IMR-90 (cell line): ENCODE results near the gene LAMTOR1. TPM values are rescaled to one million over a fixed set of nuclear protein-coding genes. Genes with fewer than 3 reads are reported as not detected.

Source experiments
- ATAC-seq: fragments of 200-7000 bp; cut with Tn5 transposase; 2 replicates; pipeline ENCODE4 v1.9.1; 2020; ENCODE audit warnings: low read depth, mild to moderate bottlenecking, moderate library complexity
- BruUV-seq: library from RNA; stranded (reverse); fragments of 400-500 nt; replicated peaks from 2 replicates; lab custom pipeline; 2021; lab: Mats Ljungman, UMichigan
- CTCF ChIA-PET: fragments of 300-600 bp; formaldehyde crosslinking; extraction: SDS; loops from one replicate; lab custom pipeline; 2021; ENCODE audit warnings: antibody characterized with exemption; lab: Yijun Ruan, JAX
- POLR2A ChIA-PET: fragments of 300-600 bp; sonication (Branson Sonifier 250); formaldehyde crosslinking; loops from one replicate; lab custom pipeline; 2022; ENCODE audit warnings: antibody characterized with exemption; ENCODE audit not compliant: unreplicated experiment; lab: Charles Lee
- DNase-seq: peaks from one replicate; pipeline ENCODE4 v3.0.0; 2013
- H2AFZ ChIP-seq: replicated peaks from 2 replicates; pipeline ENCODE3; 2013; ENCODE audit warnings: low read length, mild to moderate bottlenecking; ENCODE audit not compliant: poor library complexity
- H2AK5ac ChIP-seq: 2 replicates; pipeline ENCODE4 v1.6.1; 2013; ENCODE audit warnings: low read depth, low read length, inconsistent platforms
- H2AK9ac ChIP-seq: replicated peaks from 2 replicates; pipeline ENCODE3; 2013; ENCODE audit warnings: mild to moderate bottlenecking, low read depth, low read length, moderate library complexity; ENCODE audit not compliant: poor library complexity
- H2BK120ac ChIP-seq: 2 replicates; pipeline ENCODE4 v1.6.1; 2013; ENCODE audit warnings: low read depth, low read length, inconsistent platforms
- H2BK15ac ChIP-seq: 3 replicates; pipeline ENCODE4 v1.6.1; 2013; ENCODE audit warnings: low read depth, low read length, inconsistent platforms
- H2BK20ac ChIP-seq: 2 replicates; pipeline ENCODE4 v1.6.1; 2013; ENCODE audit warnings: low read depth, mild to moderate bottlenecking, inconsistent platforms, low read length, moderate library complexity
- H2BK5ac ChIP-seq: 2 replicates; pipeline ENCODE4 v1.6.1; 2013; ENCODE audit warnings: mild to moderate bottlenecking, low read depth, low read length, inconsistent platforms; ENCODE audit not compliant: poor library complexity, severe bottlenecking
- H3K14ac ChIP-seq: replicated peaks from 2 replicates; pipeline ENCODE4 v1.6.1; 2013; ENCODE audit warnings: low read depth, low read length, inconsistent platforms
- H3K18ac ChIP-seq: 2 replicates; pipeline ENCODE4 v1.6.1; 2013; ENCODE audit warnings: low read depth, low read length, control low read depth
- H3K23ac ChIP-seq: 2 replicates; pipeline ENCODE4 v1.6.1; 2013; ENCODE audit warnings: low read depth, low read length, inconsistent platforms
- H3K27ac ChIP-seq: 2 replicates; pipeline ENCODE4 v1.5.1; 2013; ENCODE audit warnings: mild to moderate bottlenecking, control low read depth, low read length; ENCODE audit not compliant: insufficient read depth
- H3K27me3 ChIP-seq: 2 replicates; pipeline ENCODE4 v1.6.1; 2013; ENCODE audit warnings: low read length; ENCODE audit not compliant: control insufficient read depth, insufficient read depth
- H3K36me3 ChIP-seq: 2 replicates; pipeline ENCODE4 v1.6.1; 2013; ENCODE audit warnings: low read length, mixed read lengths; ENCODE audit not compliant: control insufficient read depth, insufficient read depth
- H3K4ac ChIP-seq: 2 replicates; pipeline ENCODE4 v1.6.1; 2013; ENCODE audit warnings: low read depth, low read length, inconsistent platforms
- H3K4me1 ChIP-seq: 2 replicates; pipeline ENCODE4 v1.6.1; 2013; ENCODE audit warnings: low read length, mixed read lengths; ENCODE audit not compliant: control insufficient read depth, insufficient read depth
- H3K4me2 ChIP-seq: 2 replicates; pipeline ENCODE4 v1.6.1; 2013; ENCODE audit warnings: low read depth, mild to moderate bottlenecking, control low read depth, low read length, moderate library complexity
- H3K4me3 ChIP-seq: 2 replicates; pipeline ENCODE4 v1.5.1; 2013; ENCODE audit warnings: low read depth, mild to moderate bottlenecking, control low read depth, low read length, moderate library complexity; ENCODE audit not compliant: insufficient read depth
- H3K56ac ChIP-seq: 2 replicates; pipeline ENCODE4 v1.6.1; 2013; ENCODE audit warnings: low read length, inconsistent platforms; ENCODE audit not compliant: insufficient read depth; ENCODE audit errors: extremely low read depth
- H3K79me1 ChIP-seq, 2 experiments: 2 replicates each; pipeline ENCODE4 v1.6.1; 2013; ENCODE audit warnings: low read length in 2 of 2, inconsistent platforms in 1 of 2, low read depth in 1 of 2
- H3K9ac ChIP-seq: 2 replicates; pipeline ENCODE4 v1.6.1; 2013; ENCODE audit warnings: low read depth, low read length, control low read depth
- H3K9me1 ChIP-seq: 2 replicates; pipeline ENCODE4 v1.6.1; 2013; ENCODE audit warnings: low read length, inconsistent platforms; ENCODE audit not compliant: insufficient read depth
- H3K9me3 ChIP-seq: 2 replicates; pipeline ENCODE4 v1.6.1; 2013; ENCODE audit warnings: low read length; ENCODE audit not compliant: control insufficient read depth, insufficient read depth
- H4K20me1 ChIP-seq: 2 replicates; pipeline ENCODE4 v1.6.1; 2013; ENCODE audit warnings: low read length, inconsistent platforms; ENCODE audit not compliant: insufficient read depth
- H4K5ac ChIP-seq: 2 replicates; pipeline ENCODE4 v1.6.1; 2013; ENCODE audit warnings: mild to moderate bottlenecking, low read depth, low read length, control low read depth
- H4K8ac ChIP-seq, 2 experiments: 2 replicates each; pipeline ENCODE4 v1.6.1; 2013; ENCODE audit warnings: low read depth in 2 of 2, low read length in 2 of 2, control low read depth in 1 of 2, inconsistent platforms in 1 of 2
- H4K91ac ChIP-seq: 2 replicates; pipeline ENCODE4 v1.6.1; 2013; ENCODE audit warnings: low read depth, low read length, inconsistent platforms; ENCODE audit not compliant: insufficient read depth
- BHLHE40 ChIP-seq: fragments of 150-350 bp; IDR thresholded peaks from 2 replicates; pipeline ENCODE4 v1.6.1; 2016; ENCODE audit warnings: mild to moderate bottlenecking, low read depth, low read length
- CEBPB ChIP-seq: IDR thresholded peaks from 2 replicates; pipeline ENCODE4 v1.6.1; 2012; ENCODE audit warnings: low read depth, low read length, improper control_type of control experiment
- CHD1 ChIP-seq: IDR thresholded peaks from 2 replicates; pipeline ENCODE4 v1.6.1; 2012; ENCODE audit warnings: low read depth, low read length, improper control_type of control experiment
- CTCF ChIP-seq: conservative IDR thresholded peaks from 2 replicates; pipeline ENCODE4 v1.5.1; 2012; ENCODE audit warnings: mild to moderate bottlenecking, low read depth, low read length, improper control_type of control experiment
- ELK1 ChIP-seq: fragments of 150-350 bp; IDR thresholded peaks from 2 replicates; pipeline ENCODE4 v1.6.1; 2016; ENCODE audit warnings: low read depth, mild to moderate bottlenecking, low read length, moderate library complexity, borderline replicate concordance
- FOS ChIP-seq: fragments of 150-350 bp; IDR thresholded peaks from 2 replicates; pipeline ENCODE4 v1.6.1; 2016; ENCODE audit warnings: low read depth, low read length
- MAFK ChIP-seq: IDR thresholded peaks from 2 replicates; pipeline ENCODE4 v1.6.1; 2012; ENCODE audit warnings: low read depth, low read length, improper control_type of control experiment
- MAZ ChIP-seq: IDR thresholded peaks from 2 replicates; pipeline ENCODE4 v1.6.1; 2012; ENCODE audit warnings: low read depth, mild to moderate bottlenecking, low read length, improper control_type of control experiment, moderate library complexity, borderline replicate concordance
- MXI1 ChIP-seq: IDR thresholded peaks from 2 replicates; pipeline ENCODE4 v1.6.1; 2012; ENCODE audit warnings: low read depth, mild to moderate bottlenecking, low read length, moderate library complexity, borderline replicate concordance
- NFE2L2 ChIP-seq: fragments of 150-350 bp; IDR thresholded peaks from 2 replicates; pipeline ENCODE4 v1.6.1; 2016; ENCODE audit warnings: low read depth, mild to moderate bottlenecking, low read length
- POLR2A ChIP-seq: IDR thresholded peaks from 2 replicates; pipeline ENCODE4 v1.6.1; 2012; ENCODE audit warnings: mild to moderate bottlenecking, low read depth, low read length
- RAD21 ChIP-seq: IDR thresholded peaks from 2 replicates; pipeline ENCODE4 v1.6.1; 2012; ENCODE audit warnings: low read length, improper control_type of control experiment
- RCOR1 ChIP-seq: IDR thresholded peaks from 2 replicates; pipeline ENCODE4 v1.6.1; 2012; ENCODE audit warnings: mild to moderate bottlenecking, low read length, improper control_type of control experiment; ENCODE audit not compliant: insufficient replicate concordance
- RFX5 ChIP-seq: IDR thresholded peaks from 2 replicates; pipeline ENCODE4 v1.8.0; 2012; ENCODE audit warnings: low read depth, mild to moderate bottlenecking, low read length, moderate library complexity
- SMC3 ChIP-seq: fragments of 150-350 bp; IDR thresholded peaks from 2 replicates; pipeline ENCODE4 v1.6.1; 2016; ENCODE audit warnings: low read depth, mild to moderate bottlenecking, antibody characterized with exemption, low read length, moderate library complexity
- USF2 ChIP-seq: fragments of 150-350 bp; IDR thresholded peaks from 2 replicates; pipeline ENCODE4 v1.6.1; 2017; ENCODE audit warnings: mild to moderate bottlenecking, antibody characterized with exemption, low read length, low read depth
- WGBS, 2 experiments: methylation state at CpG; one replicate each; pipeline versions ENCODE4 v1.1.5 to v1.1.7; 2013; ENCODE audit warnings: missing lambda C conversion rate in 2 of 2; ENCODE audit not compliant: insufficient read length in 1 of 2; ENCODE audit errors: extremely low coverage in 2 of 2; 5-methylcytosine and 5-hydroxymethylcytosine counted together
- dilution Hi-C: fragments of 300-500 bp; cut with HindIII; formaldehyde crosslinking; loops from one replicate; pipeline ENCODE4 v1.14.3; 2018; ENCODE audit warnings: low sequenced_read_pairs; ENCODE audit not compliant: unreplicated experiment
- in situ Hi-C: fragments of 300-500 bp; cut with MboI; formaldehyde crosslinking; loops from 3 replicates; pipeline ENCODE4 v1.14.3; 2019; ENCODE audit warnings: low sequenced_read_pairs, inconsistent platforms, mixed read lengths
- intact Hi-C: fragments of 100-400 bp; cut with micrococcal nuclease; formaldehyde crosslinking; loops from 2 replicates; pipeline ENCODE4 v1.10.0; 2022
- polyA plus RNA-seq, 3 experiments: library from polyadenylated mRNA; depleted of rRNA; stranded (reverse); fragments of >200 nt; gene quantifications; 2 replicates each; pipeline ENCODE4 v1.2.3, GENCODE V29; 2012; ENCODE audit warnings: low replicate concordance in 1 of 3
- total RNA-seq: library from RNA; depleted of rRNA; stranded (reverse); fragments of >200 nt; gene quantifications from 2 replicates; pipeline ENCODE4 v1.2.3, GENCODE V29; 2012

LAMTOR1 gene
- total and polyA plus RNA-seq, 2 of the 4 experiments (the other 2 are of a cell fraction): 126 to 137 TPM

- H3K27ac ChIP-seq: no peak overlapping the region
- H3K9ac ChIP-seq: no peak overlapping the region
- no peaks in the 10 kb centered on the region for H3K9me3 ChIP-seq
- H4K8ac ChIP-seq: 0 out of 4 replicates have a peak overlapping the region, but pooled peaks of 1 of the 2 experiments have one; percentile 31
- ChIA-PET POLR2A (interaction anchor here (0.5 kb wide), 1 partner anchor 51 kb away, joined by 4 read pairs; no protein-coding TSS in a partner anchor), CTCF (interaction anchor here (0.5 to 2.2 kb wide), 20 partner anchors 9 to 340 kb away, joined by 3 to 37 read pairs (median 3); no protein-coding TSS in a partner anchor)
- H2BK15ac ChIP-seq: no peak overlapping the region
- intact Hi-C loops (loop anchor here (1.0 kb wide), 2 partner anchors 66 to 340 kb away; no protein-coding TSS in a partner anchor), in situ Hi-C loops (loop anchor here (10.0 kb wide), 1 partner anchor 66 kb away; no protein-coding TSS in a partner anchor), dilution Hi-C loops (no loop called here)
- no peak overlapping the region for H3K4me3 ChIP-seq
- H3K4me1 ChIP-seq: no peaks in the 10 kb centered on the region
- TF ChIP-seq FOS: no peak
- TF ChIP-seq MAZ: 0 out of 2 replicates have a peak, but pooled peaks have one; percentile 30
- TF ChIP-seq POLR2A: no peak
- no peak for TF ChIP-seq BHLHE40
- no peak for TF ChIP-seq RCOR1
- TF ChIP-seq CHD1: no peak
- peak; percentile 79 for TF ChIP-seq RAD21
- no peak for TF ChIP-seq RFX5
- no peak for TF ChIP-seq CEBPB
- no peak for TF ChIP-seq MXI1
- no peak for TF ChIP-seq ELK1
- TF ChIP-seq USF2: no peak
- no peak for TF ChIP-seq NFE2L2
- peak; percentile 91 for TF ChIP-seq CTCF
- TF ChIP-seq MAFK: no peak
- peak; percentile 96 for TF ChIP-seq SMC3
- peak overlapping the region; percentile 4 for H2AK9ac ChIP-seq
- H4K91ac ChIP-seq: no peak overlapping the region
- no peak overlapping the region for H3K23ac ChIP-seq
- H3K56ac ChIP-seq: no peak overlapping the region
- H3K18ac ChIP-seq: no peak overlapping the region
- no peak overlapping the region for H3K4me2 ChIP-seq
- H3K14ac ChIP-seq: no peak overlapping the region
- no CpG with 5 or more reads among the region's 4 CpGs for WGBS, 2 experiments
- H3K36me3 ChIP-seq: peaks cover 21% of the 10 kb centered on the region
- no peak overlapping the region for H2AK5ac ChIP-seq
- H2BK120ac ChIP-seq: no peak overlapping the region
- no peak overlapping the region for H3K4ac ChIP-seq
- no TSS peak for BruUV-seq
- no peaks in the 10 kb centered on the region; the same call in 1 of the 2 replicates for H3K9me1 ChIP-seq
- H2AFZ ChIP-seq: no peak overlapping the region
- H4K5ac ChIP-seq: no peak overlapping the region
- DNase-seq: peak; percentile 54
- no peak overlapping the region for H2BK5ac ChIP-seq
- peak; percentile 95 for ATAC-seq
- peaks cover 11 to 23% of the 10 kb centered on the region in 2 experiments; a peak in 3 of 4 replicates for H3K79me1 ChIP-seq
- H3K27me3 ChIP-seq: no peaks in the 10 kb centered on the region
- H4K20me1 ChIP-seq: no peaks in the 10 kb centered on the region
- no peak overlapping the region for H2BK20ac ChIP-seq
Measured at GRCh38 chr11:72091292-72091691, 11.8 kb downstream of the LAMTOR1 start.
